ENCODE measurements around the gene ISCU. TPM values are rescaled to one million over a fixed set of nuclear protein-coding genes. Genes with fewer than 3 reads are reported as not detected.

Gene ISCU
- total RNA-seq: 10 to 100 TPM; 62.6 to 90.1 (median 78.7) TPM

DNA sequence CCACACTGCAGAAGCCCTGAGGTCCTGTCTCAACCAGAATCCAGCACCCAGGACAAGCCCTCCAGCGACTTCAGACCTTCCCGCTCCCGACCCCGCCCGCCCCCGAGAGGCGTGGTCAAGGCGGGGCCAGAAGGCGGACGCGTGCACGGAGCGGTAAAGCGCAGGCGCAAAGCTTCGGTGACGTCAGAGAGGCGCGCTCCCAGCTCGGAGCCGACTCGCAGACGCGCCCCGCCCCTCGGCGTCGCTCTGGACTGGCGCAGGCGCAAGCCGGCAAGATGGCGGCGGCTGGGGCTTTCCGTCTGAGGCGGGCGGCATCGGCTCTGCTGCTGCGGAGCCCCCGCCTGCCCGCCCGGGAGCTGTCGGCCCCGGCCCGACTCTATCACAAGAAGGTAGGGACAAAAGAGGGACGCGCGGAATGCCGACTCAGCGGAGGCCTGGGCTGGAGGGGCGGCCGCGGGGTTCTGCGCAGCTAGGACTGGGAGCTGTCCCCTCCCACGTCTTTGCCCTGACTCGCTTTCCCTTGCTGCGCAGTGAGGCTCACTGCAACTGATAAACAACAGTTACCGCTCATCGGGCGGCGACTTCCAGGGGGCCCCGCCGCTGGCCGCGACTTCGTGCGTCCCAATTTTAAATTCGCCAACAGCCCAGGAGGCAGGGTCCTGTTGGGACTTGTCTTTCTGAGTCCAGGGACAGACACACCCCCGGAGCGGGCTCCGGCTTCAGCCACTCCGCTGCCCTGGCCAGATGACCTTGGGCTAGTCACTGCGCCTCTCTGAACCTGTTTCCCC, at the start of gene ISCU:
ISCU (plus strand) TSS at position 249 of the 788 bp plus-strand sequence; CDS start at position 276, 27 bp downstream.
- Mint-ChIP-seq H3K4me3 (peak within 1 kb of the TSS; percentile 98), H3K27me3 (ENCODE audit: low read depth) (no peaks in the 10 kb centered on the region), H3K9me3 (no peaks in the 10 kb centered on the region), H3K4me1 (ENCODE audit: low read depth) (peaks cover 59% of the 10 kb centered on the region), H3K36me3 (ENCODE audit: insufficient read depth) (peaks cover 27% of the 10 kb centered on the region)
- ATAC-seq: peak; percentile 72
- DNase-seq: peak; percentile 99

DNA sequence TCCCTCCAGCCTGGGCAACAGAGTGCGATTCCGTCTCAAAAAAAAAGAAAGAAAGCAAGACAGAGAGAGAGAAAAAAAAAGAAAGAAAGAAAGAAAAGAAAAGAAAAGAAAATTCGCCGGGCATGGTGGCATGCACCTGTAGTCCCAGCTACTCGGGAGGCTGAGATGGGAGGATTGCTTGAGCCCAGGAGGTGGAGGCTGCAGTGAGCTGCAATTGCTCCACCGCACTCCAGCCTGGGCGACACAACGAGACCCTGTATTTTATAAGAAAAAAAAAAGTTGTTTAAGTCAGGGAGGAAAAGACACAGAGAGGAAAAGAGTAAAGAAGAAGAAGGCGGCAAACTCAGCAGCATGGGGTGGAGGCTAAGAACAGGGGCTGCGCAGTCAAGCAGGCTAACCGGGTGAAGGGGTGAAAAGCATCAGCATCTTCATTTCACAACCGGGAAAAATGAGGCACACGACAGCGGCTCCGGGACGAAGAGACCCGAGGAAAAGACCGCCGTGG, 47.9 kb upstream of the ISCU start:
- peak overlapping the region; percentile 91 for H3K4me3 Mint-ChIP-seq
- peaks cover 5% of the 10 kb centered on the region for H3K36me3 Mint-ChIP-seq (ENCODE audit: insufficient read depth)
- DNase-seq (no peak), ATAC-seq (peak; percentile 11 to 12)
- no peaks in the 10 kb centered on the region for H3K27me3 Mint-ChIP-seq (ENCODE audit: low read depth)
- no peaks in the 10 kb centered on the region for H3K9me3 Mint-ChIP-seq
- peaks cover 26% of the 10 kb centered on the region for H3K4me1 Mint-ChIP-seq (ENCODE audit: low read depth)

DNA sequence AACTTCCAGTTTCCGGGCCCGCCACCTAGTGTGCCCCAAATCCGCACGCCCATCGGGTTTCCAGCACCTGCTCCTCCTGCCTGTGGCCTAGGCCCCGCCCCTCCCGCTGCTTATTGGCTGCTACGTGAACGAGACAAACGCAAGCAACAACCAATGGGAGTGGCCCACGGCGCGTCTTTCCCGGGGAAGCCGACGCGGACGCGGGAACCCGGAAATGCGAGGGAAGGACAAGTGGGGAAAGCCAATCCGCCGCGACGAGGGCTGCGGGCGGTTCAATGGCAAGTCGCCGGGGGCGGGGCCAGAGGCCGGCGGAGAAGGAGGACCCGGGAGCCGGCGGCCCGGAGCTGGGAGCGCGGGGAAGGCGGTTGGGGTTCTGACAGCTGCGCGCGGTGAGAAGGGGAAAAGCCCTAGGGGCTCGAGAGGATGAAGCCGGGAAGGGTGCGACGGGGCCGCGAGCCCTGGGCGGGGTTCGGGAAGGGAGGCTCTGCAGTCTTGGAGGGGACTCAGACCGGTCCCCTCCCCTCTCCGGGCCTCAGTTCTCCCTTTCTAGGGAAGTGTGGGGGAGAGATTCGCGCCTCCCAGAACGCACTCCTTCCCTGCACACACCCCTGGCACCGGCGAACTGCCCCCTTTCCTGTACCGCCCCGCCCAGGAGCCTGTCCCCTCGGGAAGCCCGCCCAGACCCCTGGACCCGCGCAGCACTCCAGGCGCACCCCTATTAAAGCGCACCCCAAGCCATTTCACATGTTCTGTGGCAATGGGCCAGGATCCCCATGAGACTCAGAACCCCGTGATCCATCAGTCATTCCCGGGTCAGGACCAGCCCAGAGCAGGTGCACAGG, 47.2 kb upstream of the ISCU start, which contains the start of gene FICD:
FICD (plus strand) TSS at position 305 of the 842 bp plus-strand sequence. CDS start 1,696 bp downstream, outside the sequence.
- peak; percentile 94 to 95 for ATAC-seq
- no peaks in the 10 kb centered on the region for H3K9me3 Mint-ChIP-seq
- H3K27me3 Mint-ChIP-seq (ENCODE audit: low read depth): no peaks in the 10 kb centered on the region
- H3K4me1 Mint-ChIP-seq (ENCODE audit: low read depth): peaks cover 26% of the 10 kb centered on the region
- H3K4me3 Mint-ChIP-seq: peak within 1 kb of the TSS; percentile 91
- peaks cover 12% of the 10 kb centered on the region for H3K36me3 Mint-ChIP-seq (ENCODE audit: insufficient read depth)
- peak; percentile 99 for DNase-seq

DNA sequence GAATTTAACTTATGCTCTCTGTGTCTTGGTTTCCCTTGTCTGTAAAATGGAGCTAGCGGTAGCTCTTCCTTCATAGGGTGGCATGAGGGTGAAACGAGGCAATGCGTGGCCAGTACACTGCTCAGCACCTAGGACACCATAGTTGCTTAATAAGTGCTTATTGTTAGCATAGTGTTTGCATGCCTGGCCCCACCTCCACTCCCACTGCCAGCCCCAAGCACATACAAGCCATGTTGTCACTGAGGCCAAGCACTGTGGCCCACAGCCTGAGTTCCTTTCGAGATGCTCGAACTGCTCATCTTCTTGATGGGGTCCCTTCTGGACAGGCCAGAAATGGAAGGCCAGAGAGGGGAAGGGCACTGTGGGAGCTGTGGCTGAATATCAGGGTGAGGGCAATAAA, 46.5 kb upstream of the ISCU start:
- Mint-ChIP-seq H3K4me3 (peak overlapping the region; percentile 91), H3K36me3 (ENCODE audit: insufficient read depth) (peaks cover 19% of the 10 kb centered on the region), H3K4me1 (ENCODE audit: low read depth) (peaks cover 26% of the 10 kb centered on the region), H3K27me3 (ENCODE audit: low read depth) (no peaks in the 10 kb centered on the region), H3K9me3 (no peaks in the 10 kb centered on the region)
- DNase-seq (no peak), ATAC-seq (no peak)

DNA sequence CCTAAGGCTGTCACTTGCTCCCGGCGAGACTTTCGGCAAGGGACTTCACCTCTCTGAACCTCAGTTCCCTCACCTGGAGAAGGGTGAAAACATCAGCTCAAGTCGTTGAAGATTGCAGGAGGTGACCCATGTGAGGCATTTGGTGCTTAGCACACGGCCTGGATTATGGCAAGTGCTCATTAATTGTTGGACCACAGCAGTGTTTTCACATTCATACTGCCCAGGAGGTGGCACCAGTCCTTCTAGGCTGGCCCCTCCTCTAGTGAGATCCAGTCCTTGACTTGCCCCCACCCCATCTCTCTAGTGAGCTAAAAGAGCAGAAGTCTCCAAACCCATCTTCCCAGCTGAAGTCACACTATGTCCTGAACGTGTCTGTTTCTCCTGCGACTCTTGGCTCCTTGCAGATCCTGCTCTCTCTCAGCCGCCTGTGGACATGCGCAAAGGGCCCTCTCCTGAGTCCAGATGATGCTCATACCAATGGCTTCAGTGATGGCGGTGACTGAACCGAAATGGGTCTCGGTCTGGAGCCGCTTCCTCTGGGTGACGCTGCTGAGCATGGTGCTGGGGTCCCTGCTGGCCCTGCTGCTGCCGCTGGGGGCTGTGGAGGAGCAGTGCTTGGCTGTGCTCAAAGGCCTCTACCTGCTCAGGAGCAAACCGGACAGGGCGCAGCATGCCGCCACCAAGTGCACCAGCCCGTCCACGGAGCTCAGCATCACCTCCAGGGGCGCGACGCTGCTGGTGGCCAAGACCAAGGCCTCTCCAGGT, 45.7 kb upstream of the ISCU start:
- H3K4me3 Mint-ChIP-seq: peak overlapping the region; percentile 91
- no peaks in the 10 kb centered on the region for H3K9me3 Mint-ChIP-seq
- peaks cover 21% of the 10 kb centered on the region for H3K4me1 Mint-ChIP-seq (ENCODE audit: low read depth)
- no peaks in the 10 kb centered on the region for H3K27me3 Mint-ChIP-seq (ENCODE audit: low read depth)
- DNase-seq (no peak), ATAC-seq (no peak)
- H3K36me3 Mint-ChIP-seq (ENCODE audit: insufficient read depth): peaks cover 22% of the 10 kb centered on the region

DNA sequence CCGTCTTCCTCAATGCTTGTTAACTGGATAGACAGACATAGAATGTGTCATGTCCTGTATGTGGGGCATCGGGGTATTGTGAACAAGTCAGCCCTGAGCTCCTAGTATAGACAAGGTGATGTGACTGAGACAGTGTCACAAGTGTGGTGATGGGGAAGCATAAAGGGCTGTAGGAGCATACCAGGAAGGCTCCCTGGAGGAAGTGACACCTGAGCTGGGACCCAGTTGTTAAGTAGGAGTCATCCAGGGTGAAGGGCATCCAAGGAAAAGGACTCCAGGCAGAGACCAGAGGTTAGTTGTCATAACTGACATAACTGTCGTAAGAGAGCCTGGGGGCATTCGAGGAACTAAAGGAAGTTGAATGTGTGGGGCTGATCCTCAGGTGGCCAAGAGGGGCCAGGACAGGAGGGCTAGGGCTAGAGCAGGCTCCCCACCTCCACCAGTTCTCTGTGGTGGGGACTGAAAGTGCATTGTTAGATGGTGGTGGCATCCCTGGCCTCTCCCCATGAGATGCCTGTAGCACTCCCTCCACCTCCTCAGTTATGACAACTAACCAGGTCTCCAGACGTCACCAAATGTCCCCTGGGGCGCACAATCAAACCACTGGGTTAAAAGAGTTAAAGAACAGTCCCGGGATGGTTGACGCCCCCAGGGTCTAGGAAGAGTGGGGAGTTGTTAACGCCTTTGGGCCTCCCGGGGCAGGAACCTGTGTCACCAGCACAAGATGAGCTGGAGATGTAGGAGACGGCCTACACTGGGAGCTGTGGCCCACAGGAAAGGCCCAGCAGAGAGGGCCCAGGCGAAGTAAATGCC, 44.9 kb upstream of the ISCU start:
- Mint-ChIP-seq H3K27me3 (ENCODE audit: low read depth) (no peaks in the 10 kb centered on the region), H3K9me3 (no peaks in the 10 kb centered on the region), H3K4me3 (peak overlapping the region; percentile 70), H3K36me3 (ENCODE audit: insufficient read depth) (peaks cover 28% of the 10 kb centered on the region), H3K4me1 (ENCODE audit: low read depth) (peaks cover 15% of the 10 kb centered on the region)
- DNase-seq (no peak), ATAC-seq (no peak)

DNA sequence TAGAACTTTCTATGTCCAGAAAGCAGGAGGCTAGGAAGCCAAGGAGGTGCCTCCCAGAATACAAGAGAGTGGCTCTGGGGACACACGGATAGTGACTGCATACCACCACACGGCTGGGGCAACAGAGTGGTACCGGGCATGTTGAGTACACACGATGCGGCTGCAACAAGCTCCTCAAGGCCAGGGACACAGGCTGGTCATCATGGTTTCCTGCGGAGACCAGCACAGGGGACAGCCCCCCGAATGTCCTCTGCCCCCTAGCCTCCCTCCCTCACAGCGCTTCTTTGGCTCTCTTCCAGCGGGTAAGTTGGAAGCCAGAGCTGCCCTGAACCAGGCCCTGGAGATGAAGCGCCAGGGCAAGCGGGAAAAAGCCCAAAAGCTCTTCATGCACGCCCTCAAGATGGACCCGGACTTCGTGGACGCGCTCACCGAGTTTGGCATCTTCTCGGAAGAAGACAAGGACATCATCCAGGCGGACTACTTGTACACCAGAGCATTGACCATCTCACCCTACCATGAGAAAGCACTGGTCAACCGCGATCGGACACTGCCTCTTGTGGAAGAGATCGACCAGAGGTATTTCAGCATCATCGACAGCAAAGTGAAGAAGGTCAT, 44.2 kb upstream of the ISCU start:
- Mint-ChIP-seq H3K4me3 (no peak overlapping the region), H3K27me3 (ENCODE audit: low read depth) (no peaks in the 10 kb centered on the region), H3K36me3 (ENCODE audit: insufficient read depth) (peaks cover 28% of the 10 kb centered on the region), H3K4me1 (ENCODE audit: low read depth) (peaks cover 15% of the 10 kb centered on the region), H3K9me3 (no peaks in the 10 kb centered on the region)
- ATAC-seq (no peak), DNase-seq (no peak)

DNA sequence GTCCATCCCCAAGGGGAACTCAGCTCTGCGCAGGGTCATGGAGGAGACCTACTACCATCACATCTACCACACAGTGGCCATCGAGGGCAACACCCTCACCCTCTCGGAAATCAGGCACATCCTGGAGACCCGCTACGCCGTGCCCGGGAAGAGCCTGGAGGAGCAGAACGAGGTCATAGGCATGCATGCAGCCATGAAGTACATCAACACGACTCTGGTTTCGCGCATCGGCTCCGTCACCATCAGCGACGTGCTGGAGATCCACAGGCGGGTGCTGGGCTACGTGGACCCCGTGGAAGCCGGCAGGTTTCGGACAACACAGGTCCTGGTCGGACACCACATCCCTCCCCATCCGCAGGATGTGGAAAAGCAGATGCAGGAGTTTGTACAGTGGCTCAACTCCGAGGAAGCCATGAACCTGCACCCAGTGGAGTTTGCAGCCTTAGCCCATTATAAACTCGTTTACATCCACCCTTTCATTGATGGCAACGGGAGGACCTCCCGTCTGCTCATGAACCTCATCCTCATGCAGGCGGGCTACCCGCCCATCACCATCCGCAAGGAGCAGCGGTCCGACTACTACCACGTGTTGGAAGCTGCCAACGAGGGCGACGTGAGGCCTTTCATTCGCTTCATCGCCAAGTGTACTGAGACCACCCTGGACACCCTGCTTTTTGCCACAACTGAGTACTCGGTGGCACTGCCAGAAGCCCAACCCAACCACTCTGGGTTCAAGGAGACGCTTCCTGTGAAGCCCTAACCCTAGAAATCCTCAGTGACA, 43.5 kb upstream of the ISCU start:
- Mint-ChIP-seq H3K4me1 (ENCODE audit: low read depth) (peaks cover 14% of the 10 kb centered on the region), H3K4me3 (no peak overlapping the region), H3K27me3 (ENCODE audit: low read depth) (no peaks in the 10 kb centered on the region), H3K36me3 (ENCODE audit: insufficient read depth) (peaks cover 33% of the 10 kb centered on the region), H3K9me3 (no peaks in the 10 kb centered on the region)
- no peak for DNase-seq
- no peak for ATAC-seq

DNA sequence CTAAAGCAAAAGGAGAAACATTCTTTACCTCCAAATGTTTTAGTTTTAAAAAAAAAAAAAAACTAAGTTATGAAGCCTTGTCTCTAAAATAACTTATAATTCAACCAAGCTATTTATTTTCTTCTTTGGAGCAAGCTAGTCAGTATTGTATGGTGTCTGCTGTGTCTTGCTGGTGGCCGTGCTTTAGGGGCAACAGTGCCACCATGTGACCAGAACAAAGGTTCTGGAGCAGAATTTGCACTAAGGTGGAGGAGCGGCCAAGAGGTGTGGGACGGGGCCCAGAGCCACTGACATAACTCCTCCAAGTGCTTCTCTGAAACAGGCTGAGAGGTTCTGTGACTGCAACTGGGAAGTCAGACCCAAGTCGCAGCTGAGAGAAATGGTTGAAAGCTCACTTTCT, 42.8 kb upstream of the ISCU start:
- DNase-seq (no peak), ATAC-seq (no peak)
- H3K36me3 Mint-ChIP-seq (ENCODE audit: insufficient read depth): peaks cover 36% of the 10 kb centered on the region
- H3K27me3 Mint-ChIP-seq (ENCODE audit: low read depth): no peaks in the 10 kb centered on the region
- no peaks in the 10 kb centered on the region for H3K9me3 Mint-ChIP-seq
- peaks cover 13% of the 10 kb centered on the region for H3K4me1 Mint-ChIP-seq (ENCODE audit: low read depth)
- H3K4me3 Mint-ChIP-seq: no peak overlapping the region

DNA sequence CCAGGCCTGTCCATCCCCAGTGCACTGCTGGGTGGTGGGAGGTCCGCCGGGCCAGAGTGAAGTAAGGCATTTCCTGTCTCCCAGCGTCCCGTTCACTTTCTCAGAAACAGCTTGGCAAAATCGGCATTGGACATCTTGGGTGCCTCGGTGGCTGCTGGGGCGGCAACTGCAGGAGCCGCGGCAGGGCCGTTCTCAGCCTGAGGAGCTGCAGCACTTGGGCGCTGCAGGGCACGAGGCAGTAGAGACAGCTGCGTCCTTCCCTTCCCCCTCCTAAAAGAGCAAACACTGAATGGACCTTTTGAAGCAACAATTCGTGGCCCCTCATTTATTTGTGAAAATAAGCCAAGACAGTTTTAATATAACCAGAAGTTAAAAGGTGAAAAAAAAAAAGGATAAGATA, 39.0 kb upstream of the ISCU start:
- DNase-seq: no peak
- H3K36me3 Mint-ChIP-seq (ENCODE audit: insufficient read depth): peaks cover 51% of the 10 kb centered on the region
- no peak overlapping the region for H3K4me3 Mint-ChIP-seq
- ATAC-seq: no peak
- H3K9me3 Mint-ChIP-seq: no peaks in the 10 kb centered on the region
- H3K4me1 Mint-ChIP-seq (ENCODE audit: low read depth): no peaks in the 10 kb centered on the region
- H3K27me3 Mint-ChIP-seq (ENCODE audit: low read depth): no peaks in the 10 kb centered on the region

DNA sequence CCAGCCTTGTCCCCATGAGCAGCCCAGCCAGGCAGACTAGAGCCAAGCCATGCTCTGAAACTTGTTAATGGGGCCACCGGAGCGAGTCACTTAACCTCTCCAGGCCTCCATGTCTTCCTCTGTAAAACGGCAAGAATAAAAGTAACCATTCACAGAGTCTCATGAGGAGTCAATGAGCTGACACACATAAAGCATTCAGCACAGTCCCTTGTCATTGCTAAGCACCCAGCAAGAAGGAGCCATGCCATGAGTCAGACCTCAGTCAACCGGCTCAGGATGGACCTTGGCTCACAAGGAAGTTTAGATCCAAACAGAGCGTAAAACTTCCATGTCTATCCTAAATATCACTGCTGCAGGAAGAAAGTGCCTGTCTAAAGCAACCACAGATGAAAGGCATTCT, 36.7 kb upstream of the ISCU start:
- no peak overlapping the region for H3K4me3 Mint-ChIP-seq
- DNase-seq (no peak), ATAC-seq (no peak)
- no peaks in the 10 kb centered on the region for H3K9me3 Mint-ChIP-seq
- peaks cover 50% of the 10 kb centered on the region for H3K36me3 Mint-ChIP-seq (ENCODE audit: insufficient read depth)
- no peaks in the 10 kb centered on the region for H3K27me3 Mint-ChIP-seq (ENCODE audit: low read depth)
- H3K4me1 Mint-ChIP-seq (ENCODE audit: low read depth): no peaks in the 10 kb centered on the region

DNA sequence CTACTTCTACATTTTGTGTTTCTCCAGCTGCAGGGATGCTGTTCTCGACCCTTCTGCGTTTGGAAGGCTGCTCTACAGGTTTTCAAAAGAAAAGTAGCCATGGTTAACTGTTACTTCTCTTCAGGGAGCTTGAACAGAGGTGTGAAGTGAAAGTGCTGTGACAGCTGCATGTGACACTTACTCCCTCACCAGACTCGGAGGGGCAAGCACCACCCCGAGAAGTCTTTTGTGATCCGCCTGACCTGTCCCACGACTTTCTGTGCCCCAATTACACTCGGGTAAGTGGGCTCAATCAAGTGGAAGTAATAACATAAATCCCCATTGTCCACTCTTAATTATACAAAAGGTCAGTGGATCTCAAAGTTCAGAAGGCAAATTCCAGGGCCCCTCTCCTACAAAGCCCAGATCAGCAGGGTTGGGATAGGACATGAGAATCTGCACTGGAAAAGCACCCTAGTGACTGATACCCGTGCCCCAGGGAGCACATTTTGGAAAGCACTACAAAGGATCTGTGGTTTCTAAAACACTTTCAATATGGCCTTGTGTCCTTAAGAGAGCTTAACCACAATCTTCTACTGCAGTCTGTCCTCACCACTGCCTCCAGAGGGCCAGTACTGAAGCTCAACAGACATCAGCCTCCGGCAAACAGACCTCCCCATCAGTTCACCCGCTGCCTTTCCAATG, 35.8 kb upstream of the ISCU start:
- ATAC-seq: no peak
- Mint-ChIP-seq H3K4me1 (ENCODE audit: low read depth) (no peaks in the 10 kb centered on the region), H3K4me3 (no peak overlapping the region), H3K36me3 (ENCODE audit: insufficient read depth) (peaks cover 50% of the 10 kb centered on the region), H3K9me3 (no peaks in the 10 kb centered on the region), H3K27me3 (ENCODE audit: low read depth) (no peaks in the 10 kb centered on the region)
- DNase-seq: no peak

Data from activated T-cell treated with anti-CD3 and anti-CD28 coated beads, Interleukin-2, amount 50 U/mL, for 4 hours (primary cell).